B cell (primary cell): Measurements from ENCODE around the gene EHD1.

ENCODE experiments used
- EZH2 ChIP-seq: IDR thresholded peaks from 2 replicates; pipeline ENCODE4 v1.6.1; 2012; ENCODE audit warnings: borderline replicate concordance, low read depth, mild to moderate bottlenecking, moderate library complexity, low read length; ENCODE audit not compliant: insufficient read depth, poor library complexity, severe bottlenecking
- TF ChIP-seq, protein P1 (sequence below): fragments of 200-600 bp; IDR thresholded peaks from one replicate; pipeline ENCODE4 v1.8.0; 2022; ENCODE audit warnings: antibody characterized with exemption, mild to moderate bottlenecking

- TF ChIP-seq, protein P1, sequence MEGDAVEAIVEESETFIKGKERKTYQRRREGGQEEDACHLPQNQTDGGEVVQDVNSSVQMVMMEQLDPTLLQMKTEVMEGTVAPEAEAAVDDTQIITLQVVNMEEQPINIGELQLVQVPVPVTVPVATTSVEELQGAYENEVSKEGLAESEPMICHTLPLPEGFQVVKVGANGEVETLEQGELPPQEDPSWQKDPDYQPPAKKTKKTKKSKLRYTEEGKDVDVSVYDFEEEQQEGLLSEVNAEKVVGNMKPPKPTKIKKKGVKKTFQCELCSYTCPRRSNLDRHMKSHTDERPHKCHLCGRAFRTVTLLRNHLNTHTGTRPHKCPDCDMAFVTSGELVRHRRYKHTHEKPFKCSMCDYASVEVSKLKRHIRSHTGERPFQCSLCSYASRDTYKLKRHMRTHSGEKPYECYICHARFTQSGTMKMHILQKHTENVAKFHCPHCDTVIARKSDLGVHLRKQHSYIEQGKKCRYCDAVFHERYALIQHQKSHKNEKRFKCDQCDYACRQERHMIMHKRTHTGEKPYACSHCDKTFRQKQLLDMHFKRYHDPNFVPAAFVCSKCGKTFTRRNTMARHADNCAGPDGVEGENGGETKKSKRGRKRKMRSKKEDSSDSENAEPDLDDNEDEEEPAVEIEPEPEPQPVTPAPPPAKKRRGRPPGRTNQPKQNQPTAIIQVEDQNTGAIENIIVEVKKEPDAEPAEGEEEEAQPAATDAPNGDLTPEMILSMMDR: no peak
- TF ChIP-seq EZH2: no peak
These were observed 18.1 kb upstream of the EHD1 start for GRCh38 chr11:64896448-64897022.
